Dermis blood vessel endothelial cell (primary cell): ENCODE data around the gene UTP4. TPM values are rescaled to one million over a fixed set of nuclear protein-coding genes. Genes with fewer than 3 reads are reported as not detected.
"Not testable (repeated sequence)": the region's sequence is repeated elsewhere in the genome, so short reads cannot be mapped to it uniquely, and the experiment has no call there.

Source experiments
- DNase-seq: peaks from one replicate; pipeline ENCODE4 v3.0.0; 2010
- total RNA-seq: library from RNA; depleted of rRNA; stranded (reverse); fragments of >200 nt; gene quantifications from 2 replicates; pipeline ENCODE4 v1.2.3, GENCODE V29; 2014

Gene UTP4
- total RNA-seq, 1 donor from 2014 or later, result 14.1 TPM

DNA sequence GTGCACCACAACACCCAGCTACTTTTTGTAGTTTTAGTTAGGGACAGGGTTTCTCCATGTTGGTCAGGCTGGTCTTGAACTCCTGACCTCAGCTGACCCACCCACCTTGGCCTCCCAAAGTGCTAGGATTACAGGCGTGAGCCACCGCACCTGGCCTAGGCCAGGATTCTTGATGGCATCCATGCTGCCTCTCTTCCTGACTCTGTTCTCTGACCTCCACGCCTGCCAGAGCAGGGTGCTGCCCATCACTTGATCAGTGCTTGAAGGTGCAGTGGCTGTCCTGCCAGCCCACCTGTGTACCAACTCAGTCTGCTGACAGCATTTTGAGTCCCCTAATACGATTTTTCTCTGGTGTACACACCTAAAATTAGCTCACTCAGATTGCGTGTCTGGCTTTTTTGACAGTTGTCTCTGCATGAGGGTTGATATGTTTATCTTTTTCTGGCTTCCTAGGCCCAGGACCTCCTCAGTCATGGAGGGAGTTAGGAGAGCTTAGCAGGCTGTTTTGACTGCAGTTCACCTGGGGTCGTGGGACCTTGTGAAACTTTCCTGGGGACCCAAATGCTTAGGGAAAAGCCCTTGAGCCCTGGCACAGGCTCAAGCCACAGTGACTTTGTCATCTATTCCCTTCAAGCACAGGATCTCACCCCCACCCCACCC lies 21.1 kb upstream of the UTP4 start:
- DNase-seq, result no peak

DNA sequence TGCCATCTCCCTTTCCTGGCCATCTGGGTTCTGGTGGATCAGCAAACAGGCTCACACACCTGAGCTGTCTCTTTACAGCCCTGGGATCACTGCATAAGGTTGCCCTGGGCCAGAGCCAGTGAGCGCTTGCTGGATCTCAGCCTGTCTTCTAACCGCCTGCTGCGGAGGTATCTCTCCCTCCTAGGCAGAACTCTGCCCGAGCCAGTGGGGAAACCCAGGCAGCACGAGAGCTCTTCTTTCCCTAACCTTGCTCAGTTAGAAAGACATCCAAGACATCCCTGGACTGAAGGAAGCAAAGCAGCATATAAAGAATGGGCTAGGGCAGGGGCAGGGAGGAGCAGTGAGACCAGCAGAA lies 20.6 kb upstream of the UTP4 start:
- no peak for DNase-seq

DNA sequence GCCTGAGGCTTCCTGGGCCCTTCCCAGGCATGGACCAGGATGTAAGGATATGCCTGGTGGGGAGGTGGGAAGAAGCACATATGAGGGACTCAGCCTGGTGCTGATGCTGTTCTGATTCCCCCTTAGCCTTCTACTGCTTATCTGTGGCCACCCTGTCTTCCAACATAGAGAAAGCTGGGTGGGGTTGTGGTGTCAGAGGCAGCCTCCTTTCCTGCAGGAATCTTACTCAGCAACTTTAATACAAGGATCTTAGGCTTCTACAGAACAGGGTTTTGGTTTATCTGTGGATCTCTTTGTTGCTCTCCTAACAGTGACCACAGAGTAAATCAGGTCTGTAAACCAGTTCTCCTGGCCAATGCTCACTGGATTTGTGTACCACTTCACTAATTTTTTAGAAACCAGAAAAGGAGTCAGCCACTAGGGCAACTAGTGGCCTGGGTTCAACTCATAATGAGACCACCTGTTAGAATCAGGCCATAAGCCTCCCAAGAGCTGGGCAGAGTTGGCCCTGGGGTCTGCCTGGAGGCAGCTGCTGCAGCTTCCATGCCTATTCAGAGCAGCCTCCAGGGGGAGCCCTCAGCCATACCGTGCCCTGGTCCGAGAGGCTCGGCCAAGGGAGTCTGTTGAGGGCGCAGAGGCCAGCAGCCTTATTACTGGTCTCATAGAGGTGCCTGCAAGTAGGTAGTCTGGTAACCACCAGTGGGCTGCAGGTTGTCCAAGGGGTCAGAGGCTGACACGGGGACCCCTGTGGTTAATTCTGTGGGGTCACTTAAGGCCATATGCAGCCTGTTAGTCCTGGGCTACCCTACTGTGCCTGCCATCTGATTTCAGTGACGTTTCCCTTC lies 19.9 kb upstream of the UTP4 start:
- peak; percentile 82 for DNase-seq

DNA sequence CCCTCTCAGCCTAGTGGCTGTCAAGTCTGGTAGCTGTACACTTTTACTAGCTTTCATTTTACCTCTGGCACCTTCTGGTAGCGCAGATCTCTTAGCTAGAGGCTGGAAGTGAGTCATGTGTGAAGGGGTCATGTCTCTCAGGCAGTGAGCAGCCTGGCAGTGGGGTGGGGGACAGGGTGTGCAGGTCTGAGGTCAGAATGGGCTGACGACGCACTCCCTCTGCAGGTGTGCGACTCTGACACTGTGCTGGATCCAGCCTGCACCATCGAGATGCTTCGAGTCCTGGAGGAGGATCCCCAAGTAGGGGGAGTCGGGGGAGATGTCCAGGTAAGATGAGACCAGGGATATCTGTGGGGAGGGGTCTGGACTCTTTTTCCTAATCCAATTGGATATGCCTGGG lies 19.2 kb upstream of the UTP4 start:
- DNase-seq, result no peak

DNA sequence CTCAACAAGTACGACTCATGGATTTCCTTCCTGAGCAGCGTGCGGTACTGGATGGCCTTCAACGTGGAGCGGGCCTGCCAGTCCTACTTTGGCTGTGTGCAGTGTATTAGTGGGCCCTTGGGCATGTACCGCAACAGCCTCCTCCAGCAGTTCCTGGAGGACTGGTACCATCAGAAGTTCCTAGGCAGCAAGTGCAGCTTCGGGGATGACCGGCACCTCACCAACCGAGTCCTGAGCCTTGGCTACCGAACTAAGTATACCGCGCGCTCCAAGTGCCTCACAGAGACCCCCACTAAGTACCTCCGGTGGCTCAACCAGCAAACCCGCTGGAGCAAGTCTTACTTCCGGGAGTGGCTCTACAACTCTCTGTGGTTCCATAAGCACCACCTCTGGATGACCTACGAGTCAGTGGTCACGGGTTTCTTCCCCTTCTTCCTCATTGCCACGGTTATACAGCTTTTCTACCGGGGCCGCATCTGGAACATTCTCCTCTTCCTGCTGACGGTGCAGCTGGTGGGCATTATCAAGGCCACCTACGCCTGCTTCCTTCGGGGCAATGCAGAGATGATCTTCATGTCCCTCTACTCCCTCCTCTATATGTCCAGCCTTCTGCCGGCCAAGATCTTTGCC lies 18.0 kb upstream of the UTP4 start:
- DNase-seq, result no peak

DNA sequence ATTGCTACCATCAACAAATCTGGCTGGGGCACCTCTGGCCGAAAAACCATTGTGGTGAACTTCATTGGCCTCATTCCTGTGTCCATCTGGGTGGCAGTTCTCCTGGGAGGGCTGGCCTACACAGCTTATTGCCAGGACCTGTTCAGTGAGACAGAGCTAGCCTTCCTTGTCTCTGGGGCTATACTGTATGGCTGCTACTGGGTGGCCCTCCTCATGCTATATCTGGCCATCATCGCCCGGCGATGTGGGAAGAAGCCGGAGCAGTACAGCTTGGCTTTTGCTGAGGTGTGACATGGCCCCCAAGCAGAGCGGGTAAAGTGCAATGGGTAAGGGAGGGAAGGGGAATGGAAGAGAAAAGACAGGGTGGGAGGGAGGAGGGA lies 17.5 kb upstream of the UTP4 start:
- no peak for DNase-seq

DNA sequence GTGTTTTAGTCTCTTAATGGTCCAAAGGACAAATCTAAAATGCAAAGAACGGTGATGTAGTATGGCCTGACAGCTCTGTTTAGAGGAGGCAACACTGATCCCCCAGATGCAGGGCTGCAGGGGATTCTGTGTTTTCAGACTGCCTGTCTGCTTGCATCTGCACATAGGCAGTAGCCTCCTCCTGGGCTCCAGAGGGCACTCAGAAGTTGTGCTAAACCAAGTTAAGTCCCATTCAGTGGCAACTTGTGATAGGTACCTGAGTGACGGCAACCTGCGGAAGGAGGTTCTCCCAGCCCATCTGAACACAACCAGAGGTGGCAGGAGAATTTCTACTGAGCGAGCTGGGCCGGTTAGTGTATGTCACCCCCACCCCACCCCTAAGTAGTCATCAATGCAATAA lies 17.1 kb upstream of the UTP4 start:
- no peak for DNase-seq

DNA sequence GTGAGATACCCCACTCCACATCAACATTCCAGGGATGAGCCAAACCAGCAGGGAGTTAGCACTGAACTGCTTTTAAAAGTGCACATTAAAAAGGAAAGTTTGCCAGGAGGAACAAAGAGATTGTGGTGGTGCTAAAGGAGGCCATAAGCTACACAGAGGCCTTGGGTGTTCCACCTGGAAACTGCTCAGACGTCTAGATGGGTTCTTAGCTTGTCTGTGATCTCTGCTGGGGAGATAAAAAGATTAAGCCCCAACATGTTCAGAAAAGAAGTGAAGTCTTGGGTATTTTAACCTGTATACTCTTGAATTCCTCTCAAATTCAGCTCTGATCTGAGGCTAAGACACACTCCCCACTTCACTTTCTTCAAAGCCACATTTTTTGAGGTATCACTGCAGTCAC lies 16.6 kb upstream of the UTP4 start:
- no peak for DNase-seq

DNA sequence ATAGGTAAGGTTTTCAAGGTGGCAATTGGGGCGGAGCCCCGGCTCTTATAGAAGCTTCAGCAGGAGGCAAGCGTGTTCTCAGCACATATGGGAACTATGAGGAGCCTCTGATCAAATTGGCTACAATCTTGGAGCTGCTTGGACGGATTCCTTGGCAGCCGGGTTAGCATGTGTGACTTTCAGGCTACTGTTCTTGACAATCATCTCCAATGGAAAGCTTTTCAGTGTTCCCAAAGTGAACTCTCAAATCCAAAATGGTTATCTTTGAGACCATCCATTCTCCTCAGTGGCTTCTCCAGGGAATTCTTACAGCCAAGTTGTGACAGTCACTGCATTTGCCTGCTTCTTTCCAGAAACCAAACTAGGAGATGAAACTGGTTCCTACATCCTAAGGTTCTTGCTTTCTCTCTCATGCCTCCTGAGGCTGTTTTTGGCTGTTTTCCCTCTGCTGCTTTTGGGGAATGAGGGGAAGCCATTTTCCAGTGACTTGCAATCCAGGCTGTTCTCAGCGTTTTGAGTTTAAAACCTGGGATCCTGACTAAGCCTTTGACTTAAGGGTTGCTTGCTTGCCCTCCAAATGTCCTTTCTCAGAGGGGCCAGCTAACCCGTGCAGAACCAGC lies 16.1 kb upstream of the UTP4 start:
- no peak for DNase-seq

DNA sequence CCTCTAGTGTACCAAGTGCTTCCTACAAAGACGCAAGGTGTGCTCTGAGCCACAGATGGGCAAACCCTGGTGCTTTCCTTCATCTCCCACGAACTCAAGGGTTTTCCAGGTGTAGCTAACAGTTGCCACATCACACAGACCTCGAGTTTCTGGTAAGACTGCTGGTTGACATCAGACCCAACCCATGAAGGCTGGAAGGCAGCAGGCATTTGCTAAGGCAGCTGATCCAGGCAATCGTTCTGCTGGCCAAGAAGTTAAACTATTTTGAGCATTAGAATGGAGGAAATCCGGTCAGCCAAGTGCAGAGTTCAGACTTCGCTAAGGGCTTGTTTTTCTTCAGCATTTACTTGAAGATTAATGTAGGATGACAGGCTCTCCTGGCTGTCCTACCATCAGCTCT lies 15.5 kb upstream of the UTP4 start:
- DNase-seq, result peak; percentile 47

DNA sequence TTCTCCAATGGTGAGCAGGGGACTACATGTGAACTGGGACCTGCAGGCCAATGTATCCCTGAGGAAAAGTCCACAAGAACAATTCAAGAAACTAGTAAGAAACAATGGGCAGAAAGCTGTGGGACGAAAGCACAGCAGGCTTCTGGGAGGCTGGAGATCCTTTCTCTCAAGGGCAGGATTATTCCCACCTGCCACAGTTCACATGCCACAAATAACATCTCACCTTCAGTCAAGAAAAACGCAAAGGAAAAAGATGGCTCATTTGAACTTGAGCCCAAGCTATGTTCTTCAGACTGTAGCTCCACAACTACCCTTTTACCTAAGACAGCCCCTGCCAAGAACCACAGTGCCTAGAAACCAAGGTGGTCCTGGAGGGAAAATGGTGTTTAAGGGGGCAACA lies 14.0 kb upstream of the UTP4 start:
- DNase-seq, result no peak

DNA sequence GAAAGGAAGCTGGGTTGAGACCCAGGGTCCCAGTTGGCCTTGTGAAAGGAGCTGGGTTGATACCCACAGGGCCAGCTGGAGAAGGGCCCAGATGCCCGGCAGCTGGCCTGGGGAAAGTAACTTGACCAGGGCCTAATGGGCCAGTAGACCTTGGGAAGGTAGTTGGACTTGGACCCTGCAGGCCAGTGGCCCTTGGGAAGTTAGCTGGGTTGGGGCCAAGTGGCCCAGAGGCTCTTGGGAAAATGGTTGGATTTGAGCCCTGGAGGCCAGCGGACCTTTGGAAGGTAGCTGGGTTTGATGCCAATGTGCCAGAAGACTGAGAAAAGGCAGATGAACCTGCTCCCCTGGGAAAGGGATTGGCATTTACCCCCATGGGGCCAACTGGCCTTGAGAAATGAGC lies 13.5 kb upstream of the UTP4 start:
- DNase-seq, result no peak

DNA sequence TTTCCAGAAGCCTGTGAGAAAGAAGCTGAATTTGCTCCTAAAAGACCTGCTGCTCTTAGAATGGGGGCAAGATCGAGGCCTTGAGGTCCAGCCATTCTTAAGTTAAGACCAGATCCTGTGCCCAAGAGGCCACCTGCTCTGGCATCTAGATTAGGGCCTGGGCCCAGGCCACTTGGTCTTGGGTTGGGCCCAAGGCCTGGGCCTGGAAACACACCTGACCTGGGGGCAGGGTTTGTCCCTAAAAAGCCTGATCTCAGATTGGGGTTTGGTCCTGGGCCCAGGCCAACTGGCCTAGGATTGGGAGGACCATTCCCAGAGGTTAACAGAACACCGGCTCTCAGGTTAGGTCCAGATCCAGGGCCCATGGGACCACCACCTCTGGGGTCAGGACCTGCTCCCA lies 12.9 kb upstream of the UTP4 start:
- no peak for DNase-seq

DNA sequence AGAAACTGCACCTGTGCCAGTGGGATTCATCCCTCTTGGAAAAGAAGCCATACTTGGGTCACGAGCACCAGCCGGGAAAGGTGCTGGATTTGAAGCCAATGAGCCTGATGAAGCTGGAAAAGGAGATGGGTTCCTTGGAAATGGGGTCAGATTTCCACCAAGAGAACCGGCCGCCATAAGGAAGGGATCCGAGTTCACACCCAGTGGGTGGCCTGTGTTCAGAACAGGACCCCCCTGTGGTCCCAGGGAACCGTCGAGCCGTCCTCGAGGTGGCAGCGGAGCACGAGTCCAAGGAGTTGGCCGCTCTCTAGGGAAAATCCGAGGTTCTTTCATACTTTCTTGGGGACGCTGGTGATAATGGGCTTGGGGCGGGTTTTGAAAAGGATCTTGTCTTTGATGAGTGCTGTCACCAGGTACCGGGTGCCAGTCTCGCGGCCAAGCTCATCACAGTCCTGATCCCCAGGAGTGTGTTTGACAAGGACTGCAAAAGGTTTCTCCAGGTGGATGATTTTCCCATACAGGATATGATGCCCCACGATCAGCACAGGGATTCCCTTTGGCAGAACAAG lies 12.3 kb upstream of the UTP4 start:
- no peak for DNase-seq

DNA sequence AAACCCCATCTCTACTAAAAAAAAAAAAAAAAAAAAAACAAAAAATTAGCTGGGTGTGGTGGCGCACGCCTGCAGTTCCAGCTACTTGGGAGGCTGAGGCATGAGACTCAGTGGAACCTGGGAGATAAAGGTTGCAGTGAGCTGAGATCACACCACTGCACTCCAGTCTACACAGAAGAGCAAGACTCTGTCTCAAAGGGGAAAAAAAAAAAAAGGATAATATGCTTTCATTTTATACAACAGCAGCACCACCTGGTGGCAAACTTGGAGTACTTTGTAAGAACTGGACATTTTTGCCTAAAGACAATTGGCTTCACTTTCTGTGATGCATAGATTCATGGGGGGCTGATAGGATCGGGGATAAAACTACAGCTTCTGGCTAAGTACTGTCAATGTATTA lies 8.5 kb upstream of the UTP4 start:
- peak; percentile 83 for DNase-seq

DNA sequence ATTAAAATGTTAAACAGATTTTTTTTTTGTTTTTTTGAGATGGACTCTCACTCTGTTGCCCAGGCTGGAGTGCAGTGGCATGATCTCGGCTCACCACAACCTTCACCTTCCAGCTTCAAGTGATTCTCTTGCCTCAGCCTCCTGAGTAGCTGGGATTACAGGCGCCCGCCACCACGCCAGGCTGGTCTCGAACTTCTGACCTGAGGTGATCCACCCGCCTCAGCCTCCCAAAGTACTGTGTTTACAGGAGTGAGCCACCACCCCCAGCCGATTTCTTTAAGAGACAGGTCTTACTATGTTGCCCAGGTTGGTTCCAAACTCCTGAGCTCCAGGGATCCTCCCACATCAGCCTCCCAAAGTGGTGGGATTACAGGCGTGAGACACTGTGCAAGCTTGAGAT lies 8.0 kb upstream of the UTP4 start:
- not testable (repeated sequence) for DNase-seq

DNA sequence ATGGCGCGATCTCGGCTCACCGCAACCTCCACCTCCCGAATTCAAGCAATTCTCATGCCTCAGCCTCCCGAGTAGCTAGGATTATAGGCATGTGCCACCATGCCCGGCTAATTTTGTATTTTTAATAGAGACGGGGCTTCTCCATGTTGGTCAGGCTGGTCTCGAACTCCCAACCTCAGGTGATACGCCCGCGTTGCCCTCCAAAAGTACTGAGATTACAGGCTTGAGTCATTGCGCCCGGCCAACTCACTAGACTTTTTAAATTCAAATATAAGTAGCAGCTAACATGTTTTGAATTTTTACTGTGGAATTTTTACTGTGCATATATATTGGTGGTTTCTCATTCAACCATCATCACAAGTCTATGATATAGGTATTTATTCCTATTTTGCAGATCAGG lies 7.5 kb upstream of the UTP4 start:
- DNase-seq, result not testable (repeated sequence)

DNA sequence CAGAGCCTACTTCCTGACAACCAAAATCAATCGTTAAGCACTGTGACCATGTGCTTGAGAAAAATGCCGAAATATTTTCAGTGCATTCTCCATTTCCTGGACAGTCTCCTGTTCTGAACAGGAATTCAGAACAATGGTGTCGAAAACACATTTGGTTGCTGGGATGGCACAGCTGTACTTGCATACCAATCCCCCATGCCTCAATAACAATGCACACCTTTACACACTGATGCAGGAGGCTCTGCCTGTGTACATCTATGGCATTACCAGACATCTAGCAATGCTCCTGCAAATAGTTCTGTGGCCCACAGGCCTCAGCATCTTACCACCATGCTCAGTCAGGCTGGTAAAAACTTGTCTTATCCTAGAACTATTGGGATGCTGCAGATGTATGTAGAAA lies 6.2 kb upstream of the UTP4 start:
- peak; percentile 58 for DNase-seq

DNA sequence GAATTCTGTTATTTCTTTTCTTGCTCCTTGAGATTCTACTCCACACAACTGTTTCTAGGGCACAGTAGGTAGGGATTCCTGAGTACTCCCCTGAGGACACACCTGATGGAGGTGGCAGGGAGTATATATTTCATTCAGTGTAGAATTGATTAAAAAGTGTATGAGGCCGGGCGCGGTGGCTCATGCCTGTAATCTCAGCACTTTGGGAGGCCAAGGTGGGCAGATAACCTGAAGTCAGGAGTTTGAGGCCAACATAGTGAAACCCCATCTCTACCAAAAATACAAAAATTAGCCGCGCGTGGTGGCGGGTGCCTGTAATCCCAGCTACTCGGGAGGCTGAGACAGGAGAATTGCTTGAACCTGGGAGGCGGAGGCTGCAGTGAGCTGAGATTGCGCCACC lies 5.6 kb upstream of the UTP4 start:
- DNase-seq, result not testable (repeated sequence)

DNA sequence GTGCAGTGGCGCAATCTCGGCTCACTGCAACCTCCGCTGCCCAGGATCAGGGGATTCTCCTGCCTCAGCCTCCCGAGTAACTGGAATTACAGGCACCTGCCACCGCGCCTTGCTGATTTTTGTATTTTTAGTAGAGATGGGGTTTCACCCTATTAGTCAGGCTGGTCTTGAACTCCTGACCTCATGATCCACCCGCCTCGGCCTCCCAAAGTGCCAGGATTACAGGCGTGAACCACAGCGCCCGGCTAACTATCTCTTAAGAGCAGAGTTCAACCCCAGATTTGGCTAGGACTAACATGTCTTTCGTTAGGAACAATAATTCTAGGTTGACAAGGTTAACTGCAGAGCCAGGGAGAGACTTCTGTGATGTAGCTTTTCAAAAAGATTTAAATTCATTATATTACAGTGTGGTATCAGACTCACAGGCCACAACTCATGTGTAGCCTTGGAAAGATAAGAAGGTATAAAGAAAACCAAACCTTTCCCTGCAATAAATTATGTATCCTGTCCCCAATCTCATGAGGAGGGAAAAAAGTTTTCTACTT lies 4.4 kb upstream of the UTP4 start:
- no peak for DNase-seq

DNA sequence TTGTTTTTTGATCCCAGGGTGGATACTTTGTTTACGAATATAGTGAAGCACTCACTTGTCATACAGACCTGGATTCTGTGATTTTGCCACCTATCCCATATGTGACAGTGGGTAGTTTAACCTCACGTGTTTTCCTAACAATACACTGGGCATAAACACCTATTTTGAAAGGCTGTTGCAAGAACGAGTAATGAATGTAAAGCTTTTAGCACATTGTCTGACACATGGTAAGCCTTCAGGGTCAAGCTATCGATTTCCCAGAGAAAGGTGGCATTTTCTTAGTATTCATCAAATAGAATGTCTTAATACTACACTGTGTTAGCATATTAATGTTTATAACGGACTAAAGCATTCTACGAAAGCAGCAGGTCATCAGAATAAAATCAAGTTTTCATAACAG lies 2.0 kb upstream of the UTP4 start:
- no peak for DNase-seq

DNA sequence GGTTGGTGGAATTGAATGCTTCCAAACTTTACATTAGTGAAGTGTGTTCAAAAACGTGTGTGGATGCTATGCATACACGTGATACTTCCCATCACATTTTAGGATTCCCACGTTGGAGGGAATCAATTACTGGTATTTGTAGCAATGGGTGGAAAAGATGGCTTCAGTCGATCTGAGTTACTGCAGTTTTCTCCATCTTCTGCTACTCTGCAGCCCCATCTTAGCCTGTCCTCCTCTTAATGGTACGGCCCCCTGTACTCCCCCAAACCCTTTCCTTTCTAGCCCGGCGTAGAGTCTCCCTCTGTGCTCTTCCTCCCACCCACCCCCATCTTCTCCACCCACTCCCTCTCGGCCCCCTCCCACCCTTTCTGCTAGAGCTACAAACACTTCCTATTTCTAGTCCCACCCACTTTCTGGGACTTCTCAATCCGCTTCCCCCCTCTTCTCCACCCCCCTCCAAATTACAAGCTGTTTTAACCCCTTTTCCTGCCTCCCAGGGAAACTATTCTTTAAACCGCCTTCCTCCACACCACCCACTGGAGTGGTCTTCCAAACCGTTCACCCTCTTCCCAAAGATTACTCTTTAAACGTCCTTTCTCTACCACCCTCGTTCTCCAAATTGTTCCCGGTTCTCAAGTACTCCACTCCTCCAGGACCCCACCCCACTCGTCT lies 1.1 kb upstream of the UTP4 start:
- DNase-seq, result peak; percentile 60
